Measurements from ENCODE around the gene MTCL1.

Gene MTCL1

GRCh38 chr18:8762968-8763367, 57.6 kb downstream of the MTCL1 start:
- H3K4me3 ChIP-seq (ENCODE audit: low read depth, low read length) = no peak overlapping the region
- DNase-seq (ENCODE audit: low read depth) = no peak

GRCh38 chr18:8763611-8764010, 58.3 kb downstream of the MTCL1 start:
- DNase-seq (ENCODE audit: low read depth) = no peak
- no peak for TF ChIP-seq POLR2A (IDR thresholded peaks at IDR 0.05; ENCODE audit: extremely low read depth, insufficient read length)
- TF ChIP-seq MYC (IDR thresholded peaks at IDR 0.05; ENCODE audit: low read depth, low read length) = no peak
- TF ChIP-seq, protein P1, sequence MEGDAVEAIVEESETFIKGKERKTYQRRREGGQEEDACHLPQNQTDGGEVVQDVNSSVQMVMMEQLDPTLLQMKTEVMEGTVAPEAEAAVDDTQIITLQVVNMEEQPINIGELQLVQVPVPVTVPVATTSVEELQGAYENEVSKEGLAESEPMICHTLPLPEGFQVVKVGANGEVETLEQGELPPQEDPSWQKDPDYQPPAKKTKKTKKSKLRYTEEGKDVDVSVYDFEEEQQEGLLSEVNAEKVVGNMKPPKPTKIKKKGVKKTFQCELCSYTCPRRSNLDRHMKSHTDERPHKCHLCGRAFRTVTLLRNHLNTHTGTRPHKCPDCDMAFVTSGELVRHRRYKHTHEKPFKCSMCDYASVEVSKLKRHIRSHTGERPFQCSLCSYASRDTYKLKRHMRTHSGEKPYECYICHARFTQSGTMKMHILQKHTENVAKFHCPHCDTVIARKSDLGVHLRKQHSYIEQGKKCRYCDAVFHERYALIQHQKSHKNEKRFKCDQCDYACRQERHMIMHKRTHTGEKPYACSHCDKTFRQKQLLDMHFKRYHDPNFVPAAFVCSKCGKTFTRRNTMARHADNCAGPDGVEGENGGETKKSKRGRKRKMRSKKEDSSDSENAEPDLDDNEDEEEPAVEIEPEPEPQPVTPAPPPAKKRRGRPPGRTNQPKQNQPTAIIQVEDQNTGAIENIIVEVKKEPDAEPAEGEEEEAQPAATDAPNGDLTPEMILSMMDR (IDR thresholded peaks at IDR 0.05; ENCODE audit: low read depth, low read length) = no peak
- no peak for TF ChIP-seq MAX (IDR thresholded peaks at IDR 0.05; ENCODE audit: low read depth, low read length)
- H3K4me3 ChIP-seq (ENCODE audit: low read depth, low read length) = no peak overlapping the region

More at GRCh38 chr18:8762968-8763367, 57.6 kb downstream of the MTCL1 start:
- TF ChIP-seq, protein P1 (IDR thresholded peaks at IDR 0.05; ENCODE audit: low read depth, low read length) = no peak
- TF ChIP-seq MAX (IDR thresholded peaks at IDR 0.05; ENCODE audit: low read depth, low read length) = no peak
- TF ChIP-seq MYC (IDR thresholded peaks at IDR 0.05; ENCODE audit: low read depth, low read length) = no peak
- TF ChIP-seq POLR2A (IDR thresholded peaks at IDR 0.05; ENCODE audit: extremely low read depth, insufficient read length) = no peak

DNA sequence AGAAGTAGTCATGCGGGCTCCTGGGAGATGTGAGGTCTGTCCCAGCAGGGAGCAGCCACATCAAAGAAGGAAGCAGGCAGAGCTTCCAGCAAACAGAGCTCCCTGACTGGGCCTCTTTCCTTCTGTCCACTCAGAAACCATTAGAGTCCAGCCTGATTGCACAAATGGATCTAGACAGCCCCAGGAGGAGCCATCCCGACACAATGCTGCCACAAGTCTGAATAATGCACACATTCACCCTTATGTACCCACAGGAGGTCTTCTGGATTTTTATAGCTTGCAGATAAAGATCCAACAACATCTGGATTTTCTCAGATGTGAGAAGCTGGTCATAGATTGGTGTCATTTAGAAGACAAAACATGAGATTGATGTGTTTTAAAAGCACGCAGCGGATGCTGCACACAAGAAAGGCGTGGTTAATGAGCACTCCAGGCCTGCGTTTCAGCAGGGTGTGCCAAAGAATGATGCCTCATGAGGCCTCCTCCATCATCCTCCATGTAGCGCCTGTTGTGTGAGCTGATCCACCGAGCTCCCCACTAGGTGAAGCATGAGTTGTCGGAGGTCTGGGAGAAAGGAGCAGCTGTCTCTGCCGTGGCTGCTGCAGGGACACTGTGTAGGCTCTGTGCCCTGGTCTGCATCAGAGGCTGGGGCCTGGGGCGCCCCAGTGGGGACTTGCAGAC, 60.6 kb downstream of the MTCL1 start:
- H3K4me3 ChIP-seq (ENCODE audit: low read depth, low read length) = no peak overlapping the region
- no peak for DNase-seq (ENCODE audit: low read depth)
- TF ChIP-seq MAX (IDR thresholded peaks at IDR 0.05; ENCODE audit: low read depth, low read length) (no peak), MYC (IDR thresholded peaks at IDR 0.05; ENCODE audit: low read depth, low read length) (no peak)

- no peak for DNase-seq (ENCODE audit: low read depth)
- H3K4me3 ChIP-seq (ENCODE audit: low read depth, low read length) = no peak overlapping the region
- no peak for TF ChIP-seq POLR2A (IDR thresholded peaks at IDR 0.05; ENCODE audit: extremely low read depth, insufficient read length)
- no peak for TF ChIP-seq MAX (IDR thresholded peaks at IDR 0.05; ENCODE audit: low read depth, low read length)
- TF ChIP-seq, protein P1 (IDR thresholded peaks at IDR 0.05; ENCODE audit: low read depth, low read length) = no peak
- TF ChIP-seq MYC (IDR thresholded peaks at IDR 0.05; ENCODE audit: low read depth, low read length) = no peak
Measured at GRCh38 chr18:8766559-8767293, 61.4 kb downstream of the MTCL1 start.

GRCh38 chr18:8767340-8767739, 62.0 kb downstream of the MTCL1 start:
- TF ChIP-seq, protein P1 (IDR thresholded peaks at IDR 0.05; ENCODE audit: low read depth, low read length) = no peak
- no peak for DNase-seq (ENCODE audit: low read depth)
- no peak overlapping the region for H3K4me3 ChIP-seq (ENCODE audit: low read depth, low read length)

DNA sequence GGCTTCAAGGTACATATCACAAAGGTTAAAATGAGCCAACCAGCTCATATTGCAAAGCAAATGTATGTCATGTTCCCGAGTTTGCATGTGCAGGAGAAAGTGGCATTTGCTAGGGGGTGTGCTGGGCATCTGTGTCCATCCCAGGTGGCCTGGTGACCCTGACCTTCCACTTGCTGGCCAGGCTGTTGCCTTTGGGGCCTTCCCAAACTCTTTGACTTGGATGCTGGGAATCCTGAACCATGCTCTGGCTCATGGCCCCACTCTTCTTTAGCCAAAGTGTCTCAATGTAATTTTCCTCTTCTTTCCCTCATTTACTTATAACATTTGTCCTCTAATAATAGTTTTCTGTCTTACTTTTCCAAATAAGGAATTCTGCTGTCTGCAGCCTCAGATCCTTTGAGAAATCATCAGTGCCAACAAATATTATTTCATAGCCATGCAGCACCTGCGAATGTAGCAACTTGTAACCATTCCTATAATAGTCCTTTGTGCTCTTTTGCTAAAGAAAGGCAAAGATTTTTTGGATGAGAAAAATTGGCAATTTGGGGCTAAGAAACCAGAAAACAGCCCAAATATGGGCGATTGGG, 64.2 kb downstream of the MTCL1 start:
- no peak overlapping the region for H3K4me3 ChIP-seq (ENCODE audit: low read depth, low read length)
- no peak for DNase-seq (ENCODE audit: low read depth)
- TF ChIP-seq, protein P1 (IDR thresholded peaks at IDR 0.05; ENCODE audit: low read depth, low read length) = no peak
- TF ChIP-seq MAX (IDR thresholded peaks at IDR 0.05; ENCODE audit: low read depth, low read length) (no peak), POLR2A (IDR thresholded peaks at IDR 0.05; ENCODE audit: extremely low read depth, insufficient read length) (no peak), MYC (IDR thresholded peaks at IDR 0.05; ENCODE audit: low read depth, low read length) (no peak)
